IPS-15b (cell line): Measurements from ENCODE around the gene TMEM59L.

Source experiments
- H3K27me3 ChIP-seq: one replicate; pipeline ENCODE4 v1.6.1; 2013; ENCODE audit warnings: low read length; ENCODE audit not compliant: control insufficient read depth, insufficient read depth
- H3K36me3 ChIP-seq: one replicate; pipeline ENCODE4 v1.6.1; 2013; ENCODE audit warnings: low read length; ENCODE audit not compliant: control insufficient read depth, insufficient read depth
- H3K4me1 ChIP-seq: one replicate; pipeline ENCODE4 v1.6.1; 2013; ENCODE audit warnings: mild to moderate bottlenecking, low read length; ENCODE audit not compliant: control insufficient read depth, insufficient read depth
- H3K4me3 ChIP-seq: one replicate; pipeline ENCODE4 v1.5.1; 2013; ENCODE audit warnings: low read depth, low read length
- H3K9ac ChIP-seq: one replicate; pipeline ENCODE4 v1.6.1; 2013; ENCODE audit warnings: low read depth, mild to moderate bottlenecking, low read length
- H3K9me3 ChIP-seq: one replicate; pipeline ENCODE4 v1.6.1; 2013; ENCODE audit warnings: mild to moderate bottlenecking, low read length; ENCODE audit not compliant: control insufficient read depth, insufficient read depth

TMEM59L gene

GRCh38 chr19:18612772-18613588 is at the start of gene TMEM59L:
TSS of gene TMEM59L (plus strand) at chr19:18612870. CDS start at chr19:18612959, 89 bp downstream.
- no peaks in the 10 kb centered on the region for H3K36me3 ChIP-seq
- H3K4me3 ChIP-seq = peak within 1 kb of the TSS; percentile 58
- H3K4me1 ChIP-seq = peaks cover 23% of the 10 kb centered on the region
- no peak within 1 kb of the TSS for H3K9ac ChIP-seq
- no peaks in the 10 kb centered on the region for H3K9me3 ChIP-seq
- H3K27me3 ChIP-seq = peaks cover 69% of the 10 kb centered on the region

DNA sequence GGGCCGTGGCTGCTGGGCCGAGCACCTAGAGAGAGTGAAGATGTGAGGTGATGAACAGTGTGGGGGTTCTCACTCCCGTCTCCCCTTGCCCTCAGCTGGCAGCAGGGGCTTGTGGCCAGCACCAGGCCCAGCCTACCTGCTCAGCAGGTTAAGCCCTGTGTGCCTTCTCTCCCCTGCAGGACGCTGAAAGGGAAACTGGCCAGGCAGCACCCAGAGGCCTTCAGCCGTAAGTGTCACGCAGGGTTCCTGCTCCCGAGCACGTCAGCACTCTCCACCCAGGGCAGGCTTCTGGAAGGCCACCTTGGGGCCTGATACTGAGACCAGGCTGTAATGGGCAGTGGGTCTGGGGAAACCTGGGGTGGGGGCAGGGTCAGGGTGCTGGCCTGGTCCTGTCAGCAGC is 45.7 kb upstream of the TMEM59L start:
- H3K36me3 ChIP-seq = peaks cover 51% of the 10 kb centered on the region

DNA sequence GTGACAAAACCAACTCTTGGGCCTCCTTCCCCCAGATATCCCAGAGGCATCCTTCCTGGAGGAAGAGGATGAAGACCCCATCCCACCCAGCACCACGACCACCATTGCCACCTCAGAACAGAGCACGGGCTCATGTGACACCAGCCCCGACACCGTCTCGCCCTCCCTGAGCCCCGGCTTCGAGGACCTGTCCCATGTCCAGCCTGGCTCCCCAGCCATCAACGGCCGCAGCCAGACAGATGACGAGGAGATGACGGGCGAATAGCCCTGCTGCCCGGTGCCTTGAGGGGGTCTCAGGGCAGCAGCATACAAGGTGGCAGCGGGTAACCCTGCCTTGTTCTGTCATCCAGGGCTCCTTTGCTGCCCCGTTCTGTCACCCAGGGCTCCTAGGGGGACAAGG is 44.3 kb upstream of the TMEM59L start:
- no peaks in the 10 kb centered on the region for H3K9me3 ChIP-seq

More for the DNA sequence above, 45.7 kb upstream of the TMEM59L start:
- Histone ChIP-seq H3K4me3 (no peak overlapping the region), H3K9me3 (no peaks in the 10 kb centered on the region), H3K9ac (no peak overlapping the region), H3K27me3 (no peaks in the 10 kb centered on the region), H3K4me1 (no peaks in the 10 kb centered on the region)

GRCh38 chr19:18571564-18572344 is 40.9 kb upstream of the TMEM59L start, which contains the start of gene UBA52:
TSS of gene UBA52 (plus strand) at chr19:18571857. CDS start at chr19:18573301, 1,444 bp downstream.
- H3K4me1 ChIP-seq = peaks cover 8% of the 10 kb centered on the region
- no peaks in the 10 kb centered on the region for H3K27me3 ChIP-seq
- H3K9me3 ChIP-seq = no peaks in the 10 kb centered on the region
- peaks cover 61% of the 10 kb centered on the region for H3K36me3 ChIP-seq
- H3K9ac ChIP-seq = peak within 1 kb of the TSS; percentile 88
- H3K4me3 ChIP-seq = peak within 1 kb of the TSS; percentile 95

More for the DNA sequence above, 44.3 kb upstream of the TMEM59L start:
- H3K27me3 ChIP-seq = no peaks in the 10 kb centered on the region
- H3K4me3 ChIP-seq = no peak overlapping the region
- peaks cover 8% of the 10 kb centered on the region for H3K4me1 ChIP-seq
- H3K36me3 ChIP-seq = peaks cover 49% of the 10 kb centered on the region
- H3K9ac ChIP-seq = no peak overlapping the region

GRCh38 chr19:18574691-18575291 is 37.9 kb upstream of the TMEM59L start:
- H3K9me3 ChIP-seq = no peaks in the 10 kb centered on the region
- H3K4me1 ChIP-seq = peaks cover 8% of the 10 kb centered on the region
- H3K27me3 ChIP-seq = no peaks in the 10 kb centered on the region
- H3K4me3 ChIP-seq = no peak overlapping the region
- H3K36me3 ChIP-seq = peaks cover 45% of the 10 kb centered on the region
- H3K9ac ChIP-seq = no peak overlapping the region

GRCh38 chr19:18576383-18576782 is 36.3 kb upstream of the TMEM59L start:
- peaks cover 45% of the 10 kb centered on the region for H3K36me3 ChIP-seq

DNA sequence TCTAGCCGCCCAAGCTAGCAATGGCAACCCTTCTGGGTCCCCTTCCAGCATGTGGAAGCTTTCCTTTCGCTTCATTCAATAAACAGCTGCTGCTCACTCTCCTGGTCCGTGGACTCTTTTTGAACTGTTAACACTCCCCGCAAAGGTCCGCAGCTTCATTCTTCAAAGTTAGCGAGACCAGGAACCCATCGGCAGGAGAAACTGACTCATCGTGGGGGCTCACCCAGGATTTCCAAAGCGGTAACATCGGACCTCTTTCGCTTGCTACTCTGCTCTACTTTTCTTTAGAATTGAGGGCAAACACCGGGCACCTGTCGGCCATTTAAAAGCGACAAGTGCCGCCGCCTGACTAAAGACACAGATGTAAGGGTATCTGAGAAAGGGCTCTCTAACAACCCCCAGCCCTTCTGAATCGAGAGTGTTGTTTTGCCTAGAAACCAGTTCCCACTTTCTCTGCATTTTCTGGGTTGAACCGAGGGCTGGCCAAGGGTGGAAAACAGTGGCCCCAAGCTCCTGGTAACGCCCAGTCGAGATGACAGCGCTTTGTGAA is 35.2 kb upstream of the TMEM59L start:
- no peak overlapping the region for H3K9ac ChIP-seq
- no peaks in the 10 kb centered on the region for H3K27me3 ChIP-seq
- H3K4me1 ChIP-seq = peaks cover 8% of the 10 kb centered on the region
- H3K36me3 ChIP-seq = peaks cover 45% of the 10 kb centered on the region
- no peaks in the 10 kb centered on the region for H3K9me3 ChIP-seq
- H3K4me3 ChIP-seq = no peak overlapping the region

More at GRCh38 chr19:18576383-18576782, 36.3 kb upstream of the TMEM59L start:
- Histone ChIP-seq H3K4me3 (no peak overlapping the region), H3K4me1 (peaks cover 8% of the 10 kb centered on the region), H3K9me3 (no peaks in the 10 kb centered on the region), H3K9ac (no peak overlapping the region), H3K27me3 (no peaks in the 10 kb centered on the region)

- Histone ChIP-seq H3K4me3 (no peak overlapping the region), H3K4me1 (no peaks in the 10 kb centered on the region), H3K27me3 (no peaks in the 10 kb centered on the region), H3K9ac (no peak overlapping the region), H3K36me3 (peaks cover 18% of the 10 kb centered on the region), H3K9me3 (no peaks in the 10 kb centered on the region)
These were observed 32.4 kb upstream of the TMEM59L start for GRCh38 chr19:18580311-18580710.

DNA sequence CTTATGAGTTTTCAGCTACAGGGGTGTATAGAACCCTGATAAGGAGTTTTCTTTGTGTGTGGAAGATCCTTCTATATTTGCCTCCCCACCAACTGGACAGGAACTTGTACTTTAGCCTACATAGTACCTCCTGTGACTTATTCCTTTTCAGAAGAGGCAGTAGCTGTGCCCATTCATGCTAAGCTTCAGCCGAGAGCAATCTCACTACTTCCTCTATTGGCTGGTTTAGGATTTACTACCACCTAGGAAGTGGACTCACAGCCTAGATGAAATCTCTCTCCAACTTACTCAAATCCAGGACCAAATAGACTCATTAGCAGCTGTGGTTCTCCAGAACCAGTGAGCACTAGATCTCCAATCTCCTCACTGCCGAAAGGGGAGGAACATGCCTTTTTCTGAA is 26.4 kb upstream of the TMEM59L start:
- Histone ChIP-seq H3K36me3 (peaks cover 5% of the 10 kb centered on the region), H3K4me1 (peaks cover 5% of the 10 kb centered on the region), H3K9me3 (no peaks in the 10 kb centered on the region), H3K4me3 (no peak overlapping the region), H3K27me3 (no peaks in the 10 kb centered on the region), H3K9ac (no peak overlapping the region)

DNA sequence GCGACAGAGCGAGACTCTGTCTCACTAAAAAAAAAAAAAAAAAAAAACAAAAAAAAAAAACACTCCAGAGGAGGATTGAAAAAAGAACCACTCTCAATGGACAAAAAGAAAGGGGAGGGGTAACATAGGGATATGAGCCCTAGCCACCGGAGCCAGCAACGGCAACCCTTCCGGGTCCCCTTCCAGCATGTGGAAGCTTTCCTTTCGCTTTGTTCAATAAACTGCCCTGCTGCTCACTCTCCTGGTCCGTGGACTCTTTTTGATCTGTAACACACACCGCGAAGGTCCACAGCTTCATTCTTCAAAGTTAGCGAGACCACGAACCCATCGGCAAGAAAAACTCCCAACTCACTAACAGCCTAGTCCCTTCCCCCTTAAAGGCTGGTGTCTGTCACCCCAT is 25.1 kb upstream of the TMEM59L start:
- peaks cover 5% of the 10 kb centered on the region for H3K4me1 ChIP-seq
- H3K4me3 ChIP-seq = peak overlapping the region; percentile 98
- H3K27me3 ChIP-seq = no peaks in the 10 kb centered on the region
- no peak overlapping the region for H3K9ac ChIP-seq
- peaks cover 5% of the 10 kb centered on the region for H3K36me3 ChIP-seq
- H3K9me3 ChIP-seq = no peaks in the 10 kb centered on the region

GRCh38 chr19:18587962-18588610 is 24.6 kb upstream of the TMEM59L start:
- Histone ChIP-seq H3K27me3 (no peaks in the 10 kb centered on the region), H3K9me3 (no peaks in the 10 kb centered on the region), H3K4me3 (peak overlapping the region; percentile 98), H3K9ac (peak overlapping the region; percentile 83), H3K36me3 (peaks cover 5% of the 10 kb centered on the region), H3K4me1 (peaks cover 8% of the 10 kb centered on the region)
